DLD1 (cell line): Measurements from ENCODE around the gene RASSF8.

Experiments
- in situ Hi-C: cut with HindIII; loops from 2 replicates; pipeline ENCODE4 v1.10.0; 2017; ENCODE audit warnings: low sequenced_read_pairs

RASSF8 gene

DNA sequence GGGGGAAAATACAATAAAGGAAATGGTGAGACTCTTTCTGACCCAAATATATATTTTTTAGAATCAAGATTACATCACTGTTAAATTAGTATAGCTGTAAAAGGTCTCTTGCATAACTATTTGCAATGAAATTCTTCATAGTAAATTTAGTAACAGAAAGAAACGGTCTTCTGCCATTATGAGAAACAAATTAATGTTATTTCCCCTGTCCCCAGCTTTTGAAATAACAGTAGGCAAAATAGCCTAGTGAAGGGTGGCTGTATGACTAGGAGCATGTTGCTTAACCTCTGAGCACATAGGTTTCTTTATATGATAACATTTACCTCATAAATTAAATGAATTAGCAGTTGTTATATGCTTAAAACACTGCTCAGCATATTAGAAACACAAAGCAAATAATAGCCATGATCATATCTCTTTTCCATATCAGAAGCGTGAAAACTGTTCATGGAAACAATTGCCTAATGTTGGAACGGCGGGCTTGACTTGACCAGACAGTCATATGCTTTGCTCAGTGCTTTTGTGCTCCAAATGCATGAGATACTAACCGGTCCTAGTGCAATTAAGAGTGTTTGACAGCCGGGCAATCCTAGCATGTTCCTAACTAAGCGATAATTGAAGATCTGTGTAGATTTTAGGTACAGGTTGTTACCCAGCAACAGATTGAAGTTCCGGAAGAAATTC lies 142.3 kb downstream of the RASSF8 start:
- in situ Hi-C loops, result loop anchor here (5.0 kb wide), 1 partner anchor 69 kb away; no protein-coding TSS in a partner anchor

DNA sequence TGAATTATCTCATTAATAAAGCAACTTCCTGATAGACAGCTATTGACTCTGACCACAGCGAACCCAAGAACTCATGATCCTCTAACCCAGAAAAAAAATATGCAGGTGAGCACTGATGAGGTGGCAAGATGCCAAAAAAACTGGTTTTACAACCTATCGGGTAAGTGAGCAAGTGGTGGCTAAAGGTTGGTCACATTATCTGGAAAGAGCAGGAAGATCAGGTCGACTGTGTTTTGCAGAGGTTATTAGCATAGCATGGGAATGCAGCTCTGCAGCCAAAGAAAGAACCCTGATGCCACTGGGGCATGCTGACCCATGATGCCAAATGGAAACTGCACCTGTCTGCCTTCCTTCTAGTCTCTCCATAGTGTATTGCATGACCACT lies 142.9 kb downstream of the RASSF8 start:
- in situ Hi-C loops, result loop anchor here (5.0 kb wide), 1 partner anchor 69 kb away; no protein-coding TSS in a partner anchor

DNA sequence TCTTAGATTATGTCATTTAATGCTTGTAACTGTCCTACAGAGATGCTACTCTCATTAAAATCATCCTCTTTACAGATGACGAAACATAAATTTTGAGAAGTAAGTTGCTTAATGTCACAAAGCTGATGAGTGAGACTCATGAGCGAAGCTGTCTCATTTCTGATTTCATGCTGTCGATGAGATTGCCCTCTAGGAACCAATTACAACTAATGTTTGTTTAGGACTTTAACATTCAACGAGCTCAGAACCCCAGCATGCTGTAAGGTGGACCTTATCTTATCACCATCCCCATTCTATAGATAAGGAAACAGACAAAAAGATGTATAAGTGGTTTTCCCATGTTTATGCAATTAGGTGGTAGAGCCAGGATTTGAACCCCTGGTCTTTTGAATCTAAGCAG lies 143.3 kb downstream of the RASSF8 start:
- in situ Hi-C loops, result loop anchor here (5.0 kb wide), 1 partner anchor 69 kb away; no protein-coding TSS in a partner anchor

DNA sequence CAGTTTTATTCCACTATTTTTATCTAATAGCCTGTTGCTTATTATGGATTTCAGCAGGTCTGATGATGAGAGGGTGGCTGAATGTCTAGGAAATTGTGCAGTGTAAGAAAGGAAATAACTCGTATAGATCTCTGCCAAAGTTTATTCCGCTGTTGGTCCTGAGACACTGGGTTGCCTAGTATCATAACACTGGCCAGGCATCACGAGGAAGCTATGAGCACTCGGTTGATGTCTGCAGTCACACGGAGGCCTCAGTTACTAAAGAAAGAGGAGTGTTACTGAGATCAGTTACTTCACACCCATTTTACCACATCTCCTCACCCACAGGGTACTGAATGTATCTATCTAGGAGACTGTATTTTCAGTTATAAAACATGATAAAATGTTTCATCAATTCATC lies 144.5 kb downstream of the RASSF8 start:
- in situ Hi-C loops, result loop anchor here (5.0 kb wide), 1 partner anchor 71 kb away; no protein-coding TSS in a partner anchor

DNA sequence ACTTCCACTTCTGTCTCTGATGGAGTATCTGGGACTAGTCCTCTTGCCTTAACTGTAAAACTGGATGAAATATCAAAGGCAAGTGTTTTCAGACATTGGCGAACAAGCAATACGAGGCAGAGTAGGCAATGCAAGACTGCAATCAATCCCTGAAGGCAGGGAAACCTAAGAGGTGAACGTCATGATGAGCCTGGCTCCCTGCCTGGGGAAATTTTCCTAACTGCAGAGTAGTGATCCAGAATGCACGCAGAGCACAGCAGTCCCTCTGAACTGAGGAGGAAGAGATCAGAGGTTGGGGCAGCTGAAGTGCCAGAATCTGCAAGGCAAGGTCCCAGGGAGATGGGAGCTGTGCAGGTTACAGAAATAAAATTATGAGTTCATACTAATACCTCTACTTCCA lies 147.9 kb downstream of the RASSF8 start:
- in situ Hi-C loops, result no loop called here

DNA sequence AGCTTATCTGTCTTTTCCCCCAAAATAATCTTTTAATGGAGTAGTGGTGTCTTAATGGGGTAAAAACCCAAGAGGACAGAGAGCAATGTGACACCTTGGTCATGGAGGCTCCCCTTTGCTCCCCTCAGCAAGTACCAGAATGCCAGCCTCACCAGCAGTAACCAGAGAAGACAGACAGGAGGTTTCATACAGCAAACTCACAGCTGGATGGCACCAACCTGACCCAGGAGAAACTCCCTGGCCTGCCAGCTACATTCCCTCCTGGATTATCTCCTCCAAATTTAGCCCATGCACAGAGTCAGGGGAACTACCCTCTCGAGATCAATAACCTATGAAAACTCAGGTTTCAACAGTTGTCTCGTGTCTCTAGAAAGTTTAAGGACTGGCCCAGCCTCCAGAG lies 150.4 kb downstream of the RASSF8 start:
- in situ Hi-C loops, result no loop called here

DNA sequence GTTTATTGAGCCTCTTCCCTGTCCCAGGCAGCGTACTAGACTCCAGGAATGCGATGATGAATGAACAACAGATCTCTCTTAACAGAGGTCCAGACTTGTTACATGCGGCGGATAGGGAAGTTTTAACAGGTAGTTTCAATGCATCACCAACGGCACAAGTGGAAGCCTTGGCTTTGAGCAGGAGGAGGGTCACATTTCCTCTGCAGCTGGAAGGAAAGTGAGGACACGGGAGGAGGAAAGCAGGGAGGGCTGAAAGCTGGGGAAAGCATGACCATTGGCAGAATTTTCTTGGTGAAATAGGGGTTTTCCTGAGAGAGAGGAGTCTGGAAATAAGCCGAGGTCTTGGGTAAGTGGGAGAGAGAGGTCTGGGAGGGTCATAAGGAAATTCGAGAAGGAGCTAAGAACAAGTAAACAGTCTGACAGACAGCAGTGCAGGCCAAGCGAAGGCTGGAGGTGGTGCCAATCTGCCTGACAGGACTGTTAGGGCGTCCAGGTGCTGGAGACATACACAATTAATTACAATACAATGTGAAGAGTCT lies 150.9 kb downstream of the RASSF8 start:
- in situ Hi-C loops, result no loop called here

DNA sequence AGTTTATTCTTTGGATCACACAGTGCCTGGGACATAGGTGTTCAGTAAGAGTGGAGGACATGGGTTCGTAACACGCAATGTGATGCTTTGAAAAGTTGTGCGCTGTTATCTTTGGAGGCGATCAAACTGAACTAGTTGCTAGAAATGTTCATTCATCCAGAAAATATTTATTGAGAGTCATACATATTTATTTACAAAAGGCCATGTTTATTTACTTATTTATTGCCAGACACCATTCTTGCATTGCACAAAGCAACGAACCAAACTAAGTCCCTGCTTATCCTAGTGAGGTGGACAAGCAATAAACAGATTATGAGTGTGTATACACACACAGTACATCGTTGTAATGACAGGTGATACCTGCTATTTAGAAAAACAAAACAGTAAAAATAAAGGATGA lies 153.8 kb downstream of the RASSF8 start:
- in situ Hi-C loops, result no loop called here

DNA sequence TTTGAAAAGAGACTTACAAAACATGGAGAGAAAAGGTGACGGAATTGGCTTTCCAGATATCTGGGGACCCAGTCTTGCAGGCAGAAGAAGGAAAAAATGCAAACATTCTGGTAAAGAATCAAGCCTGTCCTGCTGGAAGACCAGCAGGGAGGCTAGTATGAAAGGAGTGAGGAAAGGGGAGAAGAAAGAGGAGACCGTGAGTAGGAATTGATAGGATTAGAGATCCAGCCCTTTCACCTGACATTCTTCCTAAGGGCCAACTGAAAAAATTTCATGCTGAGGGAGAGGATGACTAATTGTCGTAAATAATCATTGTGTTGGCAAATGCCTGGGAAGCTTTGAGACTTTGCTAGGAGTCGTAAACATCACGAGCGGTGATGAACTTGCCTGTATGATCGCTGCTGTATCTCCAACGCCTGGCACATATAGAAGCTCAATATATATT lies 154.2 kb downstream of the RASSF8 start:
- in situ Hi-C loops, result no loop called here

DNA sequence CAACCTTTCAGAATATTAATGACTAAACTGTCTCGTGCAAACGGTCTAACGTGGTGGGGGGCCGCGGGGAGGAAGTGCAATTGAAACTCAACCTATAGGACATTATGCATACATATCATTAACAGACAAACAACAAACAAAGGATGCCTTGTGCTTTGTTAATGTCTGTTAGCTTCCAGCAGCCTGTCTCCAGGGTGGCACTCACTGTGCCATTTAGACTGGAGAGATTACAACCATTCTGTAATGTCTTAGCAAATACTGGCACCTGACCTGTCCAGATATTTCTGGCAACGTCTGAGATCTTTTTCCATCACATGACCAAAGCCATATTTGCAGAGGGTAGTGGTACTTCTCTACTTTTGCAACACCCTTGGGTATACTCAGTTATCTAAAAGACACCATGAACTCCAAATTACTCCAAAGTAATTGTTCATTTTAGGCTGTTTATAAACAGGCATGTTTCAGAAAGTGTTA lies 154.7 kb downstream of the RASSF8 start:
- in situ Hi-C loops, result no loop called here

DNA sequence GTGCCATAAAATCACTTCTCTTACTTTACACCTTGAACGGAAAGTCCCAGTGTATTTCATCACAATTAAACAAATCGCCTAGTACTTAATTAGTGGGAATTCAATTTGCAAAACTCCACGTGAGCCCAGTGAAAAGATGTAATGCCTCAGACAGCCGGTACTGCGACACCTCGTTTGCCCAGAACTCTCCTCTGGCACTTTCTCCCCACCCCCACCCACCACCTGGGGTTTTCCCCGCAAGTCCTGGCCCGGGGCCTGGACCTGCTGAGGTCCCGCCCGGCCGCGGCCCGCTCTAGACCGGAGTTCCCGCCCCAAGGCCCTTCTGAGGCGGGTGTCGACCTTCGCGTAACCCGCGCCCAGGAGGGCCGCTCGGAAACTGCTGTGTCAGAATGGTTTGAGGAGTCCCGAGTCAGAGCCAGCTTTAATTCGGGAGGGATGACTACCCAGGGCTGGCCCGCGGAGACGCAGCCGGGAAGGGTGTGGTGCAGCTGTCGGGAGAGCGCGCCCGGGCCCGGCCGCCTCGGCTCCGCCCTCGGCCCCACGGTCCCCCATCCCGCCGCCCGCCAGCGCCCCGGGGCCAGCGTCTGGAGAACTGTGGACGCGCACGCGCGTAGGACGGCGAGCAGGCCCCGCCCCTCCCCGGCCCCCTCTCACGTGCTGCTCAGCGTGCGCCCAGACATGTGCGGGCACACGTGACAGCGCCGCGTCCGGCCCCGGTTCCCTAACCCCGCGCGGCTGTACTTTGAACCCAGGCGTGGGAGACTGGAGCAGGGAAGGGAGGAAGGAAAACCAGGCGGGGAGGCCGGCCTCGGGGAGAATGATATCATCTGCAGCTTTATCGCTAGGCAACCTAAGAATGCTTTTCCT lies 155.6 kb downstream of the RASSF8 start:
- in situ Hi-C loops, result no loop called here

DNA sequence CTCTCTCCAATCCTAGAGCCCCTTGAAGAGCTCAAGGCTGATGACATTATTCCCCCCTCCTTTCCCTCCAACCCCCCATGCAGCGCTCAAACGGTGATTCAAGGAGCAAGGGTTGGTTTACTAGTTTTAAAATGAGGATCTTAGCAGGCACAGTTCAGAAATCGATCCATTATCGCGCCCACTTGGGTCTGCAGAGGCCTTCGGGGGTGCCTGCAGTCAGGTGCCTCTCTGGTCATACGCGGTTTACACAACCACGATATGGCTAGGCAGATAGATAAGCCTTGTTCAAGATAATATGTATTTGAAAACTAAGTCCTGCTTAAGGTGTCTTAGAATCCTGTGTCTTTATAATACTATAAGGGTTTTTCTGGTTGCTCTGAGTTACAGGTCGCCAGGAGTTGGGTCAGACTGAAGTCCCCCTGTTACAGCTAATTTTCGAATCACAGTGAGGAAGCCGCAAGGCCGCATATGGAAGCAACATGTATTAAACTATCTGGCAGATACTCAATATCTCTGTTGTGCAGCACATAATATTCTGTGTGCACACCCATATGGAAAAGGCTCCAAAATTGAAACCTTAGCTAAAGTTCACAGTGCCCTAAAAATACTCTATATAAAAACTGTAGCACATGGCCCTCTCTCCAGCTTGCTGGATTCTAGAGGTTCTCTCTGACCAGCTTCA lies 156.4 kb downstream of the RASSF8 start:
- in situ Hi-C loops, result no loop called here

DNA sequence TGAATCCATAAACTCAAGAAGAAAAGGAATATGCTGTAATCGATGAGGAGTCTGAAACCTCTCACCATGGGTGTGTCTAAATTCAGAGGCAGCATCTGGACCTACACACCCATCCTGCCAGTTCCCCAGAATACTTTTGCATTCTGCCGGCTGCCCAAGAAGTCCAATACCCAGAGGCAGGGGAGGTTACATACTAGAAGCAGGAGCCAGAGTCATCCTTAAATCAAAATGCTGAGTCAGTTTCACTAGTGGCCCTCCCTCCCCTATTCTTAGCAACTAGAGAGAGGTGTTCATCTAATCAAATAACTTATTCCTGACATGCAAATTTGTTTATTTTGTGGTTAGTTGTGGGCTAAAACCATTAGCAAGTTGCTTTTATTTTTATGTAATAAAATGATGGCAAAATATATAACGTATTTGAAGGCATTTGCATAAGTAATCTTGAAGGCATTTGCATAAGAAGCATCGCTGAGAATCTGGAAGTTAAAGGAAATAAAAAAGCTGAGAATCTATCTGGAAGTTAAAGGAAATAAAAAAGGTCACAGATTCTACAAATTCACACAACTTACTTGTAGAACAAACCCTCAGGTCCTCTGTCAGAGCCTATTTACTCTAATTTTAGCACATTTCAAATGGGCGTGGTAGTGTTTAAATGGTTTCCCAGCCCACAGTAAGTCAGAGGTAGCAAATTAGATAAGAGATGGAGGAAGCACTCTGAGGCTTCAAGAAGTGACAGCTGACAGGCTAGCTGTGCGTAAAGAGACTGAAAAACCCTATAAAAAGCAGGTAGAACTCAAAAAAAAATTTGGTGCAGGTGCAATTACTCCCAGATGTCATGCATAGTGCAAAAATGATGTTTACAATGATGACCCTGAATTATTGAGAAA lies 158.6 kb downstream of the RASSF8 start:
- in situ Hi-C loops, result no loop called here

DNA sequence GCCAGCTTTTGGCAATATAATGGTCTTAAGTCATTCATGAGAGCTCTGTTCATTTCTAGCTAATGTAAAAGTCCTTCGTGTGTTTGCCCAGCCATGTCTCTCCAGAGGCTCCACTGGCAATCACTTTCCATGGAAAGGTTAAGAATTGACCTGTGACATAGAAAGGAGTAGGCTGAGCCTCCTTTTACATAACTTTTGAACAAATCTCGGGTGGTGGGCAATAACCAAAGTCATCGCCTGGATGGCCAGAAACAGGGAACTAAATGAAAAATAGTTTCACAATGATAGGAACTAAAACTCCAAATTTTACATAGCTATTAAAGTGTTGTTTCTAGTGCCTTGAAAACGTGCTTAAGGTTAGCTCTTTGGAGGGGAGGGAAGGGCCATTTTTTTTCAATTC lies 159.8 kb downstream of the RASSF8 start:
- in situ Hi-C loops, result no loop called here

DNA sequence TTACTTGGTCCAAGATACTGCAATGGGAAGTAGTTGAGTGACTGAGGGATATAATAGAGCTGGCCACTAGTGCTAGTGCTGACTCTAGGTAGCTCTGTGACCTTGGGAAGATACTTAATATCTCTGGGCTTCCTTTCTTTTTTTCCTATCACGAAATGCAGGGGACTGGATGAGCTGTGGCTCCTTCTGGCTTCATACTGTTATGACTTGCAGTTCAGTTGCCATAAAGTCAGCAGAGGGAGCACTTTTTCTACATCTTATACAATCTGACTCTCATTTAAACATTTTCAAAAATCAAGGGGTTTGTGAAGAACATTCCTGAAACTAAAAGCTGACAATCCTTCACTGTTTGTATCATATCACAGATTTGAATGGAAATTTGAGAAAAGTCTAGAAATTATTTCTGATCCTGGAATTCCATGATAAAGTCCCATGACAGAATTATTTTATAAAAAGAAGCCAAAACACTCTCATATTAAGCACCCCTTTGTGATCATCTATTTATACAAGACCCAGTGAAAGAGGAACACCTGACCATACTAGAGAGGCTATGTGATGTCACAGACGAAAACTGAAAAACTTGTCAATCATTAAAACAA lies 161.0 kb downstream of the RASSF8 start:
- in situ Hi-C loops, result no loop called here

DNA sequence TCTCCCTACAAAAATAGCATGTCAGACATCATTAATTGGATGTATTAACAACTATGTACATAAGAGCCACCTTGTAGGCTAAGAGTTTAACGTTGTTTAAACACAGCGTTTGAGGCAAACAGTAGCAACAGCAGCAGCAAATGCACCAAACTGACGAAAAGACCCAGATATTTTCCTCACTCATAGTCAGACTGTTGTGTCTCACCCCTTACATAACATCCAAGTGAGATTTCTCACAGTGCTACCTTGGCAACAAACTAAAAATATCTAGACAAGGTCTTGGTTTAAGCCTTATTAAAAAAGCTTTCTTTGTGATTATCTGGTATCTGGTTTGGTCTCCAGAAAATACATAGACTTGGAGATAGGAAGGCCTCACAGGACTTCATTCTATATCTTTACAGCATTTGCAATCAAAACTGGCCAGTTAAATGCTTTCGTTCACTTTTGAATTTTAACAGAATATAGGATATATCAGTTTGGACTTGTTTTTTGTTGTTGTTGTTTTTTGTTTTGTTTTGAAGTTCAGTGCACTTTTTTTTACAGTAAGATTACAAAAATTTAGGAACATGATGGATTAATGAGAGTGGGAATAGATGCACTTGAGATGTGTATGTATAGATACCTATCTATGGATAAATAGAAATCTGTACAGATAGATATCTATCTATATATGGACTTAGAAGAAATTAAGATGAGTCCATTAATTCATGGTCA lies 162.2 kb downstream of the RASSF8 start:
- in situ Hi-C loops, result no loop called here

DNA sequence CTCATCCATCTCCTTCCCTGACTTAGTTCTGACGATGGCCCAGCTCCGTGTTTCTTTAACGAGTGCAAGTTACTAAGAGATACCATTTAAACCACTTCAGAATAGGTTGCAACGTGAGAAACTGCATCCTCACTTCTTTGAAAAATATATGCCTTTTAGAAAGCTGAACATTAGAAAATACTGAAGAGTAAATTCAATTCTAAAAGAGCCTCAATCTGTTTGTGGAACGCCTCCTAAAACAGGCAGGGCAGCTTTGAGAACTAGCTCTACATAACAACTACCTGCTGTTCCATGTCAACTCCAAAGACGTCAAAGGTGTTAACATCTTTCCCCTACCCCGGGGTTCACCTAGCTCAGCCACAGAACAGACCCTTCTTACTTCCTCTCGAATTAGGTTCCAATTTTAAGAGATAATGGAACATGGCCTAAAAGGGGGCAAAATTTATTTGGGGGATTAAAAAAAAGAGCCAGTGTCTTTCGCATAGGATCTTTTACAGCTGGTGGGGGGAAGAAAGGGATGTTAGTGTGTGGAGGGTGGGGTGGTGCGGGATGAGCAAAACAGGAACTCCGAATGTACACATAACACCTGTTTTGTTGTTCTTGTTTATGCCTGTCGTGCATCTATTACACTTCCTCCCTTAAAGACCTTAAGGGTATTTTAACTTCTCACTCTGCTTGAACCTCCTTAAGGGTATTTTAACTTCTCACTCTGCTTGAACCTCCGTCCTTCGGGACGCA lies 163.0 kb downstream of the RASSF8 start:
- in situ Hi-C loops, result no loop called here

DNA sequence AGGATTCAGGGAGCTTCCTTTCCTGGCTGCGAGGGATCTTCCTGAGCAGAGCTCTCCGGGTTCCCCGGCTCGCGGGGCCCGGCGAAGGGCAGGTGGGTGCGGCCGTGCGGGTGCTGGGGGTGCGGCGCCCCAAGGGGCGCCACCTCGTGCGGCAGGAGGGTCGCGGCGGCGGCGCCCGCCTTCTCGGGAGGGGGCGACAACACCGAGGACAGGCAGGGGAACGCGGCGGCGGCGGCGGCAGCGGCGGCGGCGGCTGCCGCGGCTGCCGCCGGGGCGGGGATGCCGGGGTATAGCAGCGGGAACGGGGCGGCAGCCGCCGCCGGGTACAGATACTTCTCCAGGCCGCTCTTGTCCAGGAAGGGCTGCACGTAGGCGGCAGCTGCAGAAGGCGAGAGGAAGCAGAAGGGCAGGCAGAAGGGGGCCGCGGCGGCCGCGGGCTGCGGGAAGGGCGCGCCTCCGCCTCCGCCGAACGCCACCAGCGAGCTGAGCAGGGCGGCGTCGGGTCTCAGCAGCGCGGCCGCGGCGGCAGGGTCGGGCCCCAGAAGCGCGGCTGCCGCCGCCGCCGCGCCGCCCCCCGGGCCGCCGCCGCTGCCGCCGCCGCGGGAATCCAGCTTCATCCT lies 163.7 kb downstream of the RASSF8 start:
- in situ Hi-C loops, result no loop called here
